ENCODE measurements around the gene IL37. TPM values are rescaled to one million over a fixed set of nuclear protein-coding genes. Genes with fewer than 3 reads are reported as not detected.
A peak's percentile ranks its signal among the peaks of the same experiment; 100 is the strongest.

Gene IL37
- total RNA-seq, 1 experiment from 2014 or later: not detected

DNA sequence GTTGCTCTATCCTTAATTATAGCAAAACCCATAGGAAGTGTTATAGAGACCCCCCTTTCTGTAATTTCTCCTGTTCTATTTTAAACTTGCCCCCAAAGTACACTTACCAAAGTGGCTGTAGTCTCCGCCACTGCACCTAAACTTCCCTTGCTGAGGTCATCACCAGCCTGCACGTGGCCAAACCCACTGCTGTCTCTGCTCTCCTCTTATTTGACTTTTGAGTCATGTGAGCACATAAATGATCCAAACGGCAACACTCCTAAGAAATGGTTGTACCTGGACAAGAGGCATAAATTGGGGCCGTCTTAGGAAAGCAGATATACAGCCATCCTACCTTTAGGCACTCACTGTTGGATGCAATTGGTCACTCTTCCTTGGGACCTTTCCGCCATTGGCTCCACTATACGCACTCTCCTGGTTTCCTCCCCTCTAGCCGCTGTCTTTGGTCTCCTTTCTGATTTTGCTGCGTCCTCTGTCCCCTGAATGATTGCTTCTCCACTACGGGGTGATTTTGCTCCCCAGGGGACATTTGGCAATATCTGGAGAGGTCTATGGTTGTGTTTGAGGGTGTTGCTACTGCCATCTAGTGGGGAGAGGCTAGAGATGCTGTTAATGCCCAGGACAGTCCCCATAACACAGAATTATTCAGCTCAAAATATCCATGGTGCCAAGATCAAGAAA, 47.6 kb downstream of the IL37 start:
- Histone ChIP-seq H3K4ac (ENCODE audit: low read depth, low read length) (no peak overlapping the region), H3K4me2 (ENCODE audit: insufficient read depth, insufficient read length, low read length) (no peak overlapping the region), H2BK5ac (ENCODE audit: insufficient read length, low read length) (no peak overlapping the region), H3T11ph (ENCODE audit: low read length) (no peak overlapping the region), H3K4me1 (ENCODE audit: insufficient read depth, low read length) (no peaks in the 10 kb centered on the region), H3K27me3 (ENCODE audit: insufficient read depth, low read length) (no peaks in the 10 kb centered on the region), H3K23me2 (ENCODE audit: insufficient read length, low read depth, low read length, poor library complexity, severe bottlenecking) (no peaks in the 10 kb centered on the region), H3K56ac (ENCODE audit: insufficient read length, low read depth, low read length) (no peak overlapping the region), H4K8ac (replicated peaks; ENCODE audit: insufficient read length, low read depth, low read length) (no peak overlapping the region), H3K14ac (ENCODE audit: insufficient read depth, low read length) (no peak overlapping the region), H3K9me3 (ENCODE audit: control insufficient read depth, low read depth, low read length) (no peaks in the 10 kb centered on the region), H3K79me1 (ENCODE audit: insufficient read depth, low read depth, low read length, poor library complexity, severe bottlenecking) (no peaks in the 10 kb centered on the region), H2BK12ac (ENCODE audit: insufficient read length, low read depth, low read length) (no peak overlapping the region), H2BK15ac (ENCODE audit: low read depth, low read length) (no peak overlapping the region), H3K79me2 (ENCODE audit: insufficient read depth, low read length) (no peaks in the 10 kb centered on the region), H2BK20ac (ENCODE audit: low read depth, low read length, poor library complexity, severe bottlenecking) (no peak overlapping the region), H4K5ac (ENCODE audit: insufficient read length, low read depth, low read length) (no peak overlapping the region), H2AFZ (ENCODE audit: low read length) (no peak overlapping the region), H4K20me1 (ENCODE audit: control insufficient read depth, insufficient read depth, insufficient read length) (no peaks in the 10 kb centered on the region), H3K18ac (ENCODE audit: insufficient read length, low read depth, low read length) (no peak overlapping the region), H3K9ac (ENCODE audit: extremely low read depth, insufficient read length, low read length) (no peak overlapping the region), H3K23ac (ENCODE audit: insufficient read length, low read depth, low read length) (no peak overlapping the region), H2BK120ac (ENCODE audit: low read depth, low read length, poor library complexity, severe bottlenecking) (no peak overlapping the region), H3K27ac (ENCODE audit: insufficient read length, low read depth, low read length) (no peak overlapping the region), H2AK5ac (ENCODE audit: insufficient read length, low read length) (no peak overlapping the region), H4K91ac (ENCODE audit: insufficient read length, low read depth, low read length) (no peak overlapping the region)
- H3K36me3 Mint-ChIP-seq (ENCODE audit: insufficient read depth in 1 of 3, low read depth in 3 of 3): no peaks in the 10 kb centered on the region
- TF ChIP-seq, protein P1, sequence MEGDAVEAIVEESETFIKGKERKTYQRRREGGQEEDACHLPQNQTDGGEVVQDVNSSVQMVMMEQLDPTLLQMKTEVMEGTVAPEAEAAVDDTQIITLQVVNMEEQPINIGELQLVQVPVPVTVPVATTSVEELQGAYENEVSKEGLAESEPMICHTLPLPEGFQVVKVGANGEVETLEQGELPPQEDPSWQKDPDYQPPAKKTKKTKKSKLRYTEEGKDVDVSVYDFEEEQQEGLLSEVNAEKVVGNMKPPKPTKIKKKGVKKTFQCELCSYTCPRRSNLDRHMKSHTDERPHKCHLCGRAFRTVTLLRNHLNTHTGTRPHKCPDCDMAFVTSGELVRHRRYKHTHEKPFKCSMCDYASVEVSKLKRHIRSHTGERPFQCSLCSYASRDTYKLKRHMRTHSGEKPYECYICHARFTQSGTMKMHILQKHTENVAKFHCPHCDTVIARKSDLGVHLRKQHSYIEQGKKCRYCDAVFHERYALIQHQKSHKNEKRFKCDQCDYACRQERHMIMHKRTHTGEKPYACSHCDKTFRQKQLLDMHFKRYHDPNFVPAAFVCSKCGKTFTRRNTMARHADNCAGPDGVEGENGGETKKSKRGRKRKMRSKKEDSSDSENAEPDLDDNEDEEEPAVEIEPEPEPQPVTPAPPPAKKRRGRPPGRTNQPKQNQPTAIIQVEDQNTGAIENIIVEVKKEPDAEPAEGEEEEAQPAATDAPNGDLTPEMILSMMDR (conservative IDR thresholded peaks at IDR 0.05): peak; percentile 81
- WGBS (ENCODE audit: extremely low coverage, insufficient read length, low lambda C conversion rate): no CpG with 5 or more reads among the region's 9 CpGs
- H3K4me3 Mint-ChIP-seq: no peak overlapping the region
- H3K27ac Mint-ChIP-seq: no peak overlapping the region
- no peaks in the 10 kb centered on the region for H3K9me3 Mint-ChIP-seq
- no peaks in the 10 kb centered on the region for H3K4me1 Mint-ChIP-seq
- H3K27me3 Mint-ChIP-seq (ENCODE audit: low read depth): no peaks in the 10 kb centered on the region
- DNase-seq: peak; percentile 49

Measured in H9 (cell line).